ENCODE results near the gene ACBD3. TPM values are rescaled to one million over a fixed set of nuclear protein-coding genes. Genes with fewer than 3 reads are reported as not detected.

ACBD3 gene
- total and polyA plus RNA-seq, 2 of the 8 experiments (the other 6 are each of a cell fraction or from before 2014, with no cell fraction given), result 8.4 to 29.4 TPM

DNA sequence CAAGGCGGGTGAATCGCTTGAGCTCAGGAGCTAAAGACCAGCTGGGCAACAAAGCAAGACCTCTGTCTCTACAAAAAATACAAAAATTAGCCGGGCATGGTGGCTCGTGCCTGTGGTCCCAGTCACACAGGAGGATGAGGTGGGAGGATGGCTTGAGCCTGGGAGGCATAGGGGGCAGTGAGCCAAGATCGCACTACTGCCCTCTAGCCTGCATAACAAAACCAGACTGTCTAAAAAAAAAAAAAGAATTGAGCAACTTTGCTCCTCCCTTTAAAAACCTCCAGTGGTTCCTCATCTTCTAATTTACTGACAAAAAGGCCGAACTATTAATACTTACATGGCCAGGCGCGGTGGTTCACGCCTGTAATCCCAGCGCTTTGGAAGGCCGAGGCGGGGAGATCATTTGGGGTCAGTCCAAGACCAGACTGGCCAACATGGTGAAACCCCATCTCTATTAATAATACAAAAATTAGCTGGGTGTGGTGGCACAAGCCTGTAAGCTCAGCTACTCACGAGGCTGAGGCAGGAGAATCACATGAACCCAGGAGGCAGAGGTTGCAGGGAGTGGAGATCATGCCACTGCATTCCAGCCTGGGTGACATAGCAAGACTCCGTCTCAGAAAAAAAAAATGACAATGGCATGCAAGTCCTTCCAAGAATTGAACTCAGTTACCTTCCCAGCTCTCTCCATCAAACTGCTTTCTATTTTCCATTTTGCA lies 4.4 kb downstream of the ACBD3 start:
- 91% methylated on average over 14 of the region's 14 CpGs; no CpG with 5 or more reads in 1 of the 2 experiments for WGBS, 2 experiments (ENCODE audit: extremely low coverage in 1 of 2, insufficient coverage in 1 of 2, insufficient read length in 1 of 2, insufficient replicate concordance in 2 of 2, low coverage in 1 of 2, low lambda C conversion rate in 2 of 2, missing lambda C conversion rate in 1 of 2)
- FAIRE-seq (no peak), DNase-seq (ENCODE audit: low read depth in 1 of 2, low spot score in 2 of 2) (no peak)
- Histone ChIP-seq H3K23me2 (ENCODE audit: low read depth, low read length) (no peaks in the 10 kb centered on the region; the same call in 1 of the 2 replicates), H2AK5ac (ENCODE audit: low read depth, low read length) (no peak overlapping the region), H4K5ac (ENCODE audit: insufficient read length, low read depth, low read length) (no peak overlapping the region), H3K4me3 (ENCODE audit: extremely low read depth in 1 of 4, insufficient read depth in 2 of 4, low read depth in 3 of 4, low read length in 4 of 4) (no peak overlapping the region), H2BK5ac (ENCODE audit: low read depth, low read length) (no peak overlapping the region), H2BK15ac (ENCODE audit: low read length) (no peak overlapping the region), H3K56ac (replicated peaks; ENCODE audit: insufficient read length, low read depth, low read length) (no peak overlapping the region), H4K20me1 (replicated peaks in 1 of 2; ENCODE audit: control insufficient read depth in 1 of 2, insufficient read depth in 2 of 2, low read length in 2 of 2) (peaks cover 0 to 3% of the 10 kb centered on the region in 2 experiments), H3K18ac (ENCODE audit: extremely low read depth, low read length) (no peak overlapping the region), H2BK20ac (ENCODE audit: low read length) (no peak overlapping the region), H3K36me3 (ENCODE audit: control insufficient read depth in 2 of 4, insufficient read depth in 4 of 4, low read length in 3 of 4) (peaks cover 0 to 14% (median 0%) of the 10 kb centered on the region in 4 experiments; a peak in 3 of 8 replicates), H2AFZ (ENCODE audit: low read length) (no peak overlapping the region), H3K79me1 (ENCODE audit: low read depth, low read length) (peaks cover 6% of the 10 kb centered on the region), H4K91ac (replicated peaks; ENCODE audit: insufficient read length, low read length) (no peak overlapping the region), H3K4me1 (replicated peaks in 1 of 4; ENCODE audit: control insufficient read depth in 3 of 4, insufficient read depth in 4 of 4, low read length in 3 of 4) (peaks cover 0 to 4% (median 3%) of the 10 kb centered on the region in 4 experiments; a peak in 3 of 7 replicates), H4K8ac (ENCODE audit: extremely low read depth, insufficient read depth, low read length) (no peak overlapping the region), H3K9me3 (ENCODE audit: insufficient read depth in 2 of 2, low read depth in 1 of 2, low read length in 1 of 2) (no peaks in the 10 kb centered on the region), H3K14ac (ENCODE audit: insufficient read length) (no peak overlapping the region), H3K9ac (replicated peaks in 1 of 4; ENCODE audit: extremely low read depth in 1 of 4, low read depth in 3 of 4, low read length in 3 of 4) (no peak overlapping the region), H3K4ac (replicated peaks; ENCODE audit: insufficient read length, low read depth, low read length) (no peak overlapping the region), H3K79me2 (ENCODE audit: control insufficient read depth in 1 of 2, insufficient read depth in 2 of 2, low read length in 2 of 2) (peaks cover 3 to 80% of the 10 kb centered on the region in 2 experiments; a peak in 3 of 4 replicates), H3K27ac (ENCODE audit: low read depth, low read length) (no peak overlapping the region), H2BK120ac (replicated peaks; ENCODE audit: low read depth, low read length) (no peak overlapping the region), H3K4me2 (ENCODE audit: insufficient read depth in 1 of 2, low read depth in 2 of 2, low read length in 2 of 2) (no peak overlapping the region), H3K27me3 (replicated peaks in 1 of 4; ENCODE audit: control insufficient read depth in 3 of 4, extremely low read depth in 1 of 4, insufficient read depth in 3 of 4, low read length in 3 of 4) (no peaks in the 10 kb centered on the region), H2BK12ac (ENCODE audit: low read depth, low read length) (no peak overlapping the region), H3K23ac (ENCODE audit: insufficient read length) (no peak overlapping the region)
- ChIA-PET CTCF (ENCODE audit: partially characterized antibody) (interaction anchor here (0.6 to 3.6 kb wide), 20 partner anchors 10 to 721 kb away, joined by 3 to 33 read pairs (median 5); no protein-coding TSS in a partner anchor), POLR2A (ENCODE audit: partially characterized antibody) (no interaction called here)
- TF ChIP-seq RFX5 (IDR thresholded peaks at IDR 0.05; ENCODE audit: borderline replicate concordance, low read depth, low read length) (no peak), RXRA (IDR thresholded peaks at IDR 0.05; ENCODE audit: insufficient read depth, low read depth, low read length) (no peak), RAD21 (IDR thresholded peaks at IDR 0.05 in 1 of 2, conservative IDR thresholded peaks at IDR 0.05 in 1 of 2; ENCODE audit: low read depth in 2 of 2, low read length in 2 of 2) (peak in 1 of 2 experiments; percentile 14; a peak in 1 of 4 replicates), BCL11A (IDR thresholded peaks at IDR 0.05; ENCODE audit: low read depth in 2 of 2, low read length in 2 of 2) (no peak), JUN (IDR thresholded peaks at IDR 0.05; ENCODE audit: low read depth, low read length) (no peak), ATF3 (IDR thresholded peaks at IDR 0.05; ENCODE audit: insufficient read depth, low read depth, low read length) (no peak), TAF7 (optimal IDR thresholded peaks at IDR 0.05; ENCODE audit: borderline replicate concordance, low read depth, low read length) (no peak), ASH2L (IDR thresholded peaks at IDR 0.05; ENCODE audit: low read length) (no peak)
